Upper lobe of left lung (tissue), 4 donors: ENCODE measurements around the gene GUK1.

Experiments used
- CTCF ChIP-seq, 6 experiments: fragments of 450-650 bp in 4 of 6; fragments of 200-600 bp in 2 of 6; sonication (generic) in 2 of 6; IDR thresholded peaks; one replicate each; pipeline ENCODE4 v1.5.1; 2016 to 2019; ENCODE audit warnings: antibody characterized with exemption in 6 of 6
- EP300 ChIP-seq, 4 donors: sonication (generic); formaldehyde crosslinking; IDR thresholded peaks; one replicate each; pipeline ENCODE4 v1.5.1; 2017; ENCODE audit warnings: antibody characterized with exemption in 4 of 4, control low read depth in 2 of 4
- POLR2A ChIP-seq, 4 donors: fragments of 450-650 bp; IDR thresholded peaks; one replicate each; pipeline ENCODE4 v1.5.1; 2016 to 2017; ENCODE audit warnings: antibody characterized with exemption in 4 of 4, mild to moderate bottlenecking in 2 of 4
- POLR2AphosphoS5 ChIP-seq, 2 donors: sonication (generic); formaldehyde crosslinking; IDR thresholded peaks; one replicate each; pipeline ENCODE4 v1.5.1; 2017; ENCODE audit warnings: antibody characterized with exemption in 2 of 2

GRCh38 chr1:228157729-228158126 is 17.6 kb downstream of the GUK1 start:
- TF ChIP-seq CTCF (IDR thresholded peaks at IDR 0.05) (no peak), POLR2A (IDR thresholded peaks at IDR 0.05) (no peak), POLR2AphosphoS5 (IDR thresholded peaks at IDR 0.05) (no peak), EP300 (IDR thresholded peaks at IDR 0.05) (no peak)
